H1 (cell line): ENCODE measurements around the gene IGSF9B. TPM values are rescaled to one million over a fixed set of nuclear protein-coding genes. Genes with fewer than 3 reads are reported as not detected.

Source experiments
- CTCF ChIA-PET: fragments of 300-600 bp; sonication (Branson Sonifier 250); formaldehyde crosslinking; loops from one replicate; lab custom pipeline; 2021; ENCODE audit not compliant: partially characterized antibody; lab: Charles Lee
- POLR2A ChIA-PET: fragments of 300-600 bp; sonication (Branson Sonifier 250); formaldehyde crosslinking; loops from one replicate; lab custom pipeline; 2021; ENCODE audit warnings: inconsistent platforms; ENCODE audit not compliant: partially characterized antibody; lab: Charles Lee
- DNase-seq, 2 experiments: peaks; one replicate each; pipeline versions ENCODE4 v3.0.0 to v3.0.0-alpha.2; 2010 to 2022; ENCODE audit warnings: low spot score in 2 of 2, low read depth in 1 of 2, mixed read lengths in 1 of 2
- FAIRE-seq: peaks from 2 replicates; lab custom pipeline; 2011; peaks lifted over from hg19 to GRCh38; lab: Jason Lieb, UNC
- H2AFZ ChIP-seq: 2 replicates; pipeline ENCODE4 v1.8.1; 2012; ENCODE audit warnings: low read length, inconsistent platforms
- H2AK5ac ChIP-seq: 2 replicates; pipeline ENCODE4 v1.6.1; 2013; ENCODE audit warnings: low read depth, low read length
- H2BK120ac ChIP-seq: replicated peaks from 2 replicates; pipeline ENCODE3; 2013; ENCODE audit warnings: low read depth, low read length, inconsistent platforms
- H2BK12ac ChIP-seq: 2 replicates; pipeline ENCODE4 v1.6.1; 2013; ENCODE audit warnings: low read depth, low read length
- H2BK15ac ChIP-seq: 2 replicates; pipeline ENCODE4 v1.6.1; 2013; ENCODE audit warnings: low read length
- H2BK20ac ChIP-seq: 2 replicates; pipeline ENCODE4 v1.6.1; 2013; ENCODE audit warnings: low read length
- H2BK5ac ChIP-seq: 2 replicates; pipeline ENCODE4 v1.6.1; 2013; ENCODE audit warnings: low read depth, low read length
- H3K14ac ChIP-seq: 2 replicates; pipeline ENCODE4 v1.6.1; 2013; ENCODE audit warnings: inconsistent platforms; ENCODE audit not compliant: insufficient read length
- H3K18ac ChIP-seq: 2 replicates; pipeline ENCODE4 v1.6.1; 2013; ENCODE audit warnings: low read length; ENCODE audit errors: extremely low read depth
- H3K23ac ChIP-seq: 2 replicates; pipeline ENCODE4 v1.6.1; 2013; ENCODE audit warnings: inconsistent platforms; ENCODE audit not compliant: insufficient read length
- H3K23me2 ChIP-seq: 2 replicates; pipeline ENCODE4 v1.6.1; 2013; ENCODE audit warnings: low read depth, low read length
- H3K27ac ChIP-seq: 2 replicates; pipeline ENCODE4 v1.6.1; 2011; ENCODE audit warnings: low read depth, low read length, inconsistent platforms
- H3K27me3 ChIP-seq, 4 experiments: replicated peaks in 1 of 4; 1 replicate in 1 of 4; 2 replicates in 3 of 4; pipeline versions ENCODE4 v1.6.1 to v1.8.1; 2011 to 2013; ENCODE audit warnings: low read length in 3 of 4, mild to moderate bottlenecking in 3 of 4, inconsistent platforms in 2 of 4, mixed read lengths in 2 of 4, moderate library complexity in 1 of 4; ENCODE audit not compliant: control insufficient read depth in 3 of 4, insufficient read depth in 3 of 4; ENCODE audit errors: extremely low read depth in 1 of 4
- H3K36me3 ChIP-seq, 4 experiments: 2 replicates each; pipeline versions ENCODE4 v1.6.1 to v1.8.1; 2011 to 2013; ENCODE audit warnings: mild to moderate bottlenecking in 4 of 4, low read length in 3 of 4, moderate library complexity in 2 of 4, control low read depth in 1 of 4, inconsistent platforms in 1 of 4; ENCODE audit not compliant: insufficient read depth in 4 of 4, control insufficient read depth in 2 of 4
- H3K4ac ChIP-seq: replicated peaks from 2 replicates; pipeline ENCODE3; 2013; ENCODE audit warnings: low read length, low read depth, mixed read lengths, inconsistent platforms; ENCODE audit not compliant: insufficient read length
- H3K4me1 ChIP-seq, 4 experiments: replicated peaks in 1 of 4; 1 replicate in 1 of 4; 2 replicates in 3 of 4; pipeline versions ENCODE4 v1.6.1 to v1.8.1; 2011 to 2013; ENCODE audit warnings: low read length in 3 of 4, inconsistent platforms in 2 of 4, mixed read lengths in 1 of 4; ENCODE audit not compliant: insufficient read depth in 4 of 4, control insufficient read depth in 3 of 4
- H3K4me2 ChIP-seq, 2 experiments: 2 replicates each; pipeline versions ENCODE4 v1.6.1 to v1.8.1; 2011 to 2013; ENCODE audit warnings: low read depth in 2 of 2, low read length in 2 of 2, control low read depth in 1 of 2, inconsistent platforms in 1 of 2, mild to moderate bottlenecking in 1 of 2; ENCODE audit not compliant: insufficient read depth in 1 of 2
- H3K4me3 ChIP-seq, 4 experiments: fragments of 200-600, 300-600 bp in 1 of 4; sonication (generic), shearing (Covaris generic), sonication (Bioruptor Twin) in 1 of 4; 2 replicates each; pipeline versions ENCODE4 v1.5.1 to v1.8.1; 2011 to 2016; ENCODE audit warnings: low read length in 4 of 4, low read depth in 3 of 4, control low read depth in 2 of 4, inconsistent platforms in 2 of 4, mild to moderate bottlenecking in 2 of 4, mixed read lengths in 1 of 4, moderate library complexity in 1 of 4; ENCODE audit not compliant: insufficient read depth in 2 of 4; ENCODE audit errors: extremely low read depth in 1 of 4
- H3K56ac ChIP-seq: replicated peaks from 2 replicates; pipeline ENCODE3; 2013; ENCODE audit warnings: low read depth, mild to moderate bottlenecking, mixed read lengths, low read length, inconsistent platforms; ENCODE audit not compliant: insufficient read length
- H3K79me1 ChIP-seq: 2 replicates; pipeline ENCODE4 v1.6.1; 2013; ENCODE audit warnings: low read depth, low read length, control low read depth
- H3K79me2 ChIP-seq, 2 experiments: 2 replicates each; pipeline versions ENCODE4 v1.6.1 to v1.8.1; 2012 to 2013; ENCODE audit warnings: low read length in 2 of 2, mild to moderate bottlenecking in 2 of 2, inconsistent platforms in 1 of 2; ENCODE audit not compliant: insufficient read depth in 2 of 2, control insufficient read depth in 1 of 2
- H3K9ac ChIP-seq, 4 experiments: replicated peaks in 1 of 4; 1 replicate in 1 of 4; 2 replicates in 3 of 4; pipeline versions ENCODE4 v1.6.1 to v1.8.1; 2011 to 2013; ENCODE audit warnings: low read depth in 3 of 4, low read length in 3 of 4, control low read depth in 2 of 4, mild to moderate bottlenecking in 2 of 4, moderate library complexity in 2 of 4, inconsistent platforms in 1 of 4; ENCODE audit errors: extremely low read depth in 1 of 4
- H3K9me3 ChIP-seq, 2 experiments: 2 replicates each; pipeline versions ENCODE4 v1.6.1 to v1.8.1; 2012 to 2013; ENCODE audit warnings: mild to moderate bottlenecking in 2 of 2, moderate library complexity in 2 of 2, control low read depth in 1 of 2, inconsistent platforms in 1 of 2, low read depth in 1 of 2, low read length in 1 of 2, mixed read lengths in 1 of 2; ENCODE audit not compliant: insufficient read depth in 2 of 2
- H4K20me1 ChIP-seq, 2 experiments: replicated peaks in 1 of 2; 2 replicates each; pipeline versions ENCODE3 to v1.8.1; 2011 to 2013; ENCODE audit warnings: inconsistent platforms in 2 of 2, low read length in 2 of 2, mild to moderate bottlenecking in 1 of 2; ENCODE audit not compliant: insufficient read depth in 2 of 2, control insufficient read depth in 1 of 2
- H4K5ac ChIP-seq: 2 replicates; pipeline ENCODE4 v1.6.1; 2013; ENCODE audit warnings: low read length, low read depth, mixed read lengths, inconsistent platforms; ENCODE audit not compliant: insufficient read length
- H4K8ac ChIP-seq: 2 replicates; pipeline ENCODE4 v1.8.0; 2013; ENCODE audit warnings: mild to moderate bottlenecking, moderate library complexity, low read length, inconsistent platforms; ENCODE audit not compliant: insufficient read depth; ENCODE audit errors: extremely low read depth
- H4K91ac ChIP-seq: replicated peaks from 2 replicates; pipeline ENCODE3; 2013; ENCODE audit warnings: low read length, mixed read lengths, inconsistent platforms; ENCODE audit not compliant: insufficient read length
- EGR1 ChIP-seq: IDR thresholded peaks from 2 replicates; pipeline ENCODE4 v1.6.1; 2011; ENCODE audit warnings: low read depth, low read length, borderline replicate concordance
- EZH2 ChIP-seq: fragments of 200-600 bp; sonication (generic); IDR thresholded peaks from 2 replicates; pipeline ENCODE4 v1.7.1; 2012; ENCODE audit warnings: low read depth, mild to moderate bottlenecking, moderate library complexity, low read length, inconsistent platforms; ENCODE audit not compliant: severe bottlenecking
- RBBP5 ChIP-seq: IDR thresholded peaks from 2 replicates; pipeline ENCODE4 v1.7.1; 2012; ENCODE audit warnings: low read depth, mild to moderate bottlenecking, inconsistent platforms, low read length, moderate library complexity, borderline replicate concordance
- WGBS, 2 experiments: shearing (Covaris generic) in 1 of 2; methylation state at CpG; one replicate each; pipeline versions ENCODE4 v1.1.6 to v1.1.7; 2013 to 2015; ENCODE audit warnings: low lambda C conversion rate in 2 of 2, mixed read lengths in 2 of 2, inconsistent platforms in 1 of 2, low coverage in 1 of 2, missing lambda C conversion rate in 1 of 2; ENCODE audit not compliant: insufficient replicate concordance in 2 of 2, insufficient coverage in 1 of 2, insufficient read length in 1 of 2; ENCODE audit errors: extremely low coverage in 1 of 2, missing lambda C conversion rate in 1 of 2; 5-methylcytosine and 5-hydroxymethylcytosine counted together
- polyA plus RNA-seq, 7 experiments: library from polyadenylated mRNA; depleted of rRNA in 3 of 7; stranded (reverse) in 5 of 7; unstranded in 2 of 7; fragments of >200 nt in 5 of 7; fragments of 200-250 nt in 2 of 7; gene quantifications; 1 replicate in 5 of 7; 2 replicates in 1 of 7; 4 replicates in 1 of 7; pipeline versions ENCODE4 v1.2.1 to v1.2.3, GENCODE V29; 2011 to 2013; ENCODE audit warnings: missing spikeins in 2 of 7, mixed read lengths in 2 of 7
- total RNA-seq: library from RNA; stranded (reverse); fragmentation: NEBNext Ultra II Directional; extraction: Animal tissue kit (Norgen Biotek cat#: 25700); gene quantifications from 2 replicates; pipeline ENCODE4 v1.2.1, GENCODE V29; 2021

Gene IGSF9B
- total and polyA plus RNA-seq, 2 of the 8 experiments (the other 6 are each of a cell fraction or from before 2014, with no cell fraction given): 16.5 to 49.2 TPM

DNA sequence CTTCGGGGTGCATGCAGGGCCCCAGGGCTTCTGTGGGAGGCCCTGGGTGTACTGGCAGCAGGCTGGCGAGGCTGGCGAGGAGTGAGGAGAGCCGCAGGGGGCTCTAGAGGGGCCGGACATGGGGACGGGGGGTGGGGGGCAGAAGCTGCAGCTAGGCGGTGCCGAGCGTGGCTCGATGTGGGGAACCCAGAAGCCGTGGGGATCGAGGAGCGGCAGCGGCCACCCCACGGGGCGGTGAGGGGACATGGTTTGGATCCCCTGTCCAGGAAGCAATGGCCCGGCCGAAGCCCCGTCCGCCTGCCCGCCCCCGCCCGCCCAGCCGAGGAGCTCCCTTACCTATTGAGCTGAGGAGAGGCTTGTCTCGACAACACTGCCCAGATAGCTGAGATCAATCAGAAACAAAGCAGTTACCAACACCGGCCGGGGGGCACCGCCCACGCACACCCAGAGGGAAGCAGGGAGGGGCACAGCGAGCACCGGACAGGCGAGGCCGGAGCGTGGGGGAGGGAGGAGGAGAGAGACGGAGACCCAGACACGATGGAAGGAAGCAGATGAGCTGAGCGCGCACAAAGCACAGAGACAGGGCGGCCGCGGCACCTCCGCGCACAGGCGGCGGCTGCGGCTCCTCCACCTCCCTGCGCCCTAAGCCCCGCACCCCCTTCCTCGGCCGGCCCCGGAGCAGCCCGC, 38.7 kb downstream of the IGSF9B start:
- Histone ChIP-seq H4K8ac (peak overlapping the region; percentile 73; the same call in 1 of the 2 replicates), H3K23ac (no peak overlapping the region), H2AFZ (no peak overlapping the region), H3K9me3 (no peaks in the 10 kb centered on the region), H2BK12ac (0 out of 2 replicates have a peak overlapping the region, but pooled peaks have one; percentile 75), H3K4me1 (peaks cover 0 to 17% (median 4%) of the 10 kb centered on the region in 4 experiments; a peak in 6 of 7 replicates), H3K56ac (no peak overlapping the region), H3K27me3 (no peaks in the 10 kb centered on the region), H4K5ac (no peak overlapping the region), H3K36me3 (peaks cover 10 to 29% (median 19%) of the 10 kb centered on the region in 4 experiments; a peak in 7 of 8 replicates), H3K4me3 (peak overlapping the region; percentile 36 to 53 (median 36); a peak in 7 of 8 replicates), H2BK20ac (no peak overlapping the region), H3K18ac (peak overlapping the region; percentile 13; the same call in 1 of the 2 replicates), H2AK5ac (no peak overlapping the region)
- POLR2A ChIA-PET: interaction anchor here (0.6 to 0.9 kb wide), 3 partner anchors 30 to 151 kb away, joined by 3 read pairs; no protein-coding TSS in a partner anchor
- FAIRE-seq (no peak), DNase-seq (peak in 1 of 2 experiments; percentile 61)
- TF ChIP-seq EGR1: peak; percentile 95
- TF ChIP-seq RBBP5: 0 out of 2 replicates have a peak, but pooled peaks have one; percentile 36
- TF ChIP-seq EZH2: no peak
- TF ChIP-seq, all 59 proteins: peak for 2
- no peak overlapping the region for H2BK120ac ChIP-seq
- H3K14ac ChIP-seq: no peak overlapping the region
- H3K23me2 ChIP-seq: peaks cover 2% of the 10 kb centered on the region; the same call in 1 of the 2 replicates
- no peaks in the 10 kb centered on the region for H3K79me2 ChIP-seq
- no peak overlapping the region for H3K9ac ChIP-seq
- H3K4ac ChIP-seq: no peak overlapping the region
- peaks cover 7% of the 10 kb centered on the region for H3K79me1 ChIP-seq
- peak overlapping the region; percentile 67 to 86 for H3K4me2 ChIP-seq
- H4K91ac ChIP-seq: peak overlapping the region; percentile 14
- peaks cover 0 to 2% of the 10 kb centered on the region in 2 experiments for H4K20me1 ChIP-seq
- H2BK15ac ChIP-seq: no peak overlapping the region
- H2BK5ac ChIP-seq: no peak overlapping the region; the same call in 1 of the 2 replicates
- 34% methylated on average over 27 of the region's 52 CpGs; no CpG with 5 or more reads in 1 of the 2 experiments for WGBS, 2 experiments
- no peak overlapping the region for H3K27ac ChIP-seq
- CTCF ChIA-PET: interaction anchor here (0.6 to 2.8 kb wide), 5 partner anchors 10 to 120 kb away, joined by 3 to 15 read pairs (median 4); no protein-coding TSS in a partner anchor
